HG03135 (cell line): ENCODE measurements around the gene MIB1.
"Not testable (repeated sequence)": the region's sequence is repeated elsewhere in the genome, so short reads cannot be mapped to it uniquely, and the experiment has no call there.

Source experiments
- ATAC-seq: cut with Tn5 transposase; IDR thresholded peaks from one replicate; pipeline ENCODE4 v1.9.1; 2021; ENCODE audit warnings: mild to moderate bottlenecking, moderate library complexity; ENCODE audit not compliant: unreplicated experiment

The MIB1 gene

GRCh38 chr18:21743166-21743832 is 2.7 kb downstream of the MIB1 start:
- no peak for ATAC-seq

GRCh38 chr18:21745231-21745630 is 4.6 kb downstream of the MIB1 start:
- no peak for ATAC-seq

- no peak for ATAC-seq
Observed at GRCh38 chr18:21747268-21747667, 6.7 kb downstream of the MIB1 start.

GRCh38 chr18:21747764-21748693 is 7.4 kb downstream of the MIB1 start:
- no peak for ATAC-seq

GRCh38 chr18:21757833-21758232 is 17.2 kb downstream of the MIB1 start:
- ATAC-seq, result no peak

GRCh38 chr18:21759836-21760235 is 19.2 kb downstream of the MIB1 start:
- ATAC-seq, result no peak

- no peak for ATAC-seq
Observed at GRCh38 chr18:21760321-21760720, 19.7 kb downstream of the MIB1 start.

GRCh38 chr18:21761471-21762115 is 21.0 kb downstream of the MIB1 start:
- no peak for ATAC-seq

- ATAC-seq, result no peak
Observed at GRCh38 chr18:21762181-21762772, 21.7 kb downstream of the MIB1 start.

- no peak for ATAC-seq
Observed at GRCh38 chr18:21763846-21764646, 23.5 kb downstream of the MIB1 start.

GRCh38 chr18:21769206-21769605 is 28.6 kb downstream of the MIB1 start:
- ATAC-seq, result no peak

- ATAC-seq, result no peak
Observed at GRCh38 chr18:21774722-21775121, 34.1 kb downstream of the MIB1 start.

- ATAC-seq, result no peak
Observed at GRCh38 chr18:21777814-21778213, 37.2 kb downstream of the MIB1 start.

GRCh38 chr18:21786526-21786925 is 45.9 kb downstream of the MIB1 start:
- no peak for ATAC-seq

GRCh38 chr18:21796089-21796488 is 55.5 kb downstream of the MIB1 start:
- ATAC-seq, result not testable (repeated sequence)

GRCh38 chr18:21798126-21798525 is 57.5 kb downstream of the MIB1 start:
- no peak for ATAC-seq

- ATAC-seq, result no peak
Observed at GRCh38 chr18:21799721-21800120, 59.1 kb downstream of the MIB1 start.

- ATAC-seq, result no peak
Observed at GRCh38 chr18:21803495-21803894, 62.9 kb downstream of the MIB1 start.

GRCh38 chr18:21805771-21806366 is 65.3 kb downstream of the MIB1 start:
- ATAC-seq, result no peak

GRCh38 chr18:21808185-21808584 is 67.6 kb downstream of the MIB1 start:
- ATAC-seq, result no peak
